HG03097 (cell line): ENCODE results near the gene DAPK1.

Experiments
- ATAC-seq: cut with Tn5 transposase; IDR thresholded peaks from one replicate; pipeline ENCODE4 v1.9.1; 2021; ENCODE audit not compliant: unreplicated experiment, low FRiP score

DAPK1 gene

DNA sequence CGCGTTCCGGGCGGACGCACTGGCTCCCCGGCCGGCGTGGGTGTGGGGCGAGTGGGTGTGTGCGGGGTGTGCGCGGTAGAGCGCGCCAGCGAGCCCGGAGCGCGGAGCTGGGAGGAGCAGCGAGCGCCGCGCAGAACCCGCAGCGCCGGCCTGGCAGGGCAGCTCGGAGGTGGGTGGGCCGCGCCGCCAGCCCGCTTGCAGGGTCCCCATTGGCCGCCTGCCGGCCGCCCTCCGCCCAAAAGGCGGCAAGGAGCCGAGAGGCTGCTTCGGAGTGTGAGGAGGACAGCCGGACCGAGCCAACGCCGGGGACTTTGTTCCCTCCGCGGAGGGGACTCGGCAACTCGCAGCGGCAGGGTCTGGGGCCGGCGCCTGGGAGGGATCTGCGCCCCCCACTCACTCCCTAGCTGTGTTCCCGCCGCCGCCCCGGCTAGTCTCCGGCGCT, at the start of gene DAPK1:
Gene DAPK1, plus strand, starts transcription at position 264 of the 442 bp plus-strand sequence. CDS start 1,211 bp downstream, outside the sequence.
- peak; percentile 50 for ATAC-seq

GRCh38 chr9:87451149-87451548, 46.5 kb upstream of the DAPK1 start:
- ATAC-seq = no peak

DNA sequence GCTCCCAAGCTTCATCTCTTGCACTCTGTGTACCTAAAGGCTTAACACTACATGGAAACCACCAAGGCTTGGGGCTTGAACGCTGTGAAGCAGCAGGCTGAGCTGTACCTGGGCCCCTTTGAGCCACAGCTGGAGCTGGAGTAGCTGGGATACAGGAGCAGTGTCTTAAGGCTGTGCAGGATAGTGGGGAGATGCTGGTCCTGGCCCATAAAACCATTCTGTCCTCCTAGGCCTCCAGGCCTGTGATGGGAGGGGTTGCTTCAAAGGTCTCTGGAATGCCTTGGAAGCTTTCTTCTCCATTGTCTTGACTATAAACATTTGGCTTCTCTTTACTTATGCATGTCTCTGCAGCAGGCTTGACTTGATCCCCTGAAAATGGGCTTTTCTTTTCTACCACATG, 42.3 kb upstream of the DAPK1 start:
- no peak for ATAC-seq

DNA sequence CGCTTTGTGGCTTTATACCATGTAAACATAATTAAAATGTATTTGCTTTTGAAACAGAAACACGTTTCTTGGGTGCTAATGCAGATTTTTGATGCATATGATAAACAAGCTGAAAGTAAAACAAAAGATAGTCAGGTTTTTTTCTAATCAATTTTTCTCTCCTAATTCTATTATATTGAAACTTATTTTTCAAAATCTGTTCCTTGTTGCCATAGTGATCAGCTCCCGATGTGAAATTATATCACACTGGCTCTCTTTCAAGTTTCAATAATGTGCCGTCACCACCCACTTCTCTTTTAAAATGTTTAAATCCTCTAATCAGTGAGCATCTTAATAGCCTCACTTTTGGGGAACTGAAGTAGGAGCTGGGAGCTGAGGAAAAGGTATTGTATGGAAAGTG, 36.4 kb upstream of the DAPK1 start:
- no peak for ATAC-seq

- no peak for ATAC-seq
These were observed 33.3 kb upstream of the DAPK1 start for GRCh38 chr9:87464110-87464991.

DNA sequence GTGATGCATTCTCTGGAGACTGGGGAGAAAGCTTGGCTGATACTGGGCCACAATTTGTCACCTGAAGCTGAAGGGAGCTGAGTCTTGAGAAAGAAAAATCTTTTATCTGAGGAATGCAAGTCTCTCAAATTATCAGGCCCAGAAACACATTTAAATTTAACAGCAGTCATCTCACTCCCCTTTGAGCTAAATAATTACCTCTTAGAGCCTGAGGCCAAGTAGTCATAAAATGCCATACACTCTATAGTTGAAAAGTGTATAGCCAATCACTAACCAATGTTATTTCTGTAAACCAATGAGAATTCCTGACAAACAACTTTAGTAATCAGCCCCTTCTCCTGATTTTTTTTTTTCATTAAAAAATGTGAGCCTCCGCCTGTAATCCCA, 32.7 kb upstream of the DAPK1 start:
- no peak for ATAC-seq

- ATAC-seq = no peak
These were observed 31.9 kb upstream of the DAPK1 start for GRCh38 chr9:87465816-87466215.

DNA sequence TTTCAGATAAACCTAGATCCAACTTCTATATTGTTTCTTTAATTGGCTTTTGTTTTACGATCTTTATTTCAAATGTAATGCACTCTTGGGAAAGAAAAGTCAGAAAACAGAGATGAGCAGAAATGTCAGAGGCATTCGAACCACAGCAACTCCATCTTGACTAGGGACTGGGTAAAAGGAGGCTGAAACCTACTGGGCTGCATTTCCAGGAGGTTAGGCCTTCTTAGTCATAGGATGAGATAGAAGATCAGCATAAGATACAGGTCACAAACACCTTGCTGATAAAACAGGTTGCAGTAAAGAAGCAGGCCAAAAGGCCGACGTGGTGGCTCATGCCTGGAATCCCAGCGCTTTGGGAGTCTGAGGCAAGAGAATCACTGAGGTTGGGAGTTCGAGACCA, 30.5 kb upstream of the DAPK1 start:
- ATAC-seq = no peak

- ATAC-seq = no peak
These were observed 27.7 kb upstream of the DAPK1 start for GRCh38 chr9:87469793-87470465.

GRCh38 chr9:87471746-87472145, 25.9 kb upstream of the DAPK1 start:
- no peak for ATAC-seq

DNA sequence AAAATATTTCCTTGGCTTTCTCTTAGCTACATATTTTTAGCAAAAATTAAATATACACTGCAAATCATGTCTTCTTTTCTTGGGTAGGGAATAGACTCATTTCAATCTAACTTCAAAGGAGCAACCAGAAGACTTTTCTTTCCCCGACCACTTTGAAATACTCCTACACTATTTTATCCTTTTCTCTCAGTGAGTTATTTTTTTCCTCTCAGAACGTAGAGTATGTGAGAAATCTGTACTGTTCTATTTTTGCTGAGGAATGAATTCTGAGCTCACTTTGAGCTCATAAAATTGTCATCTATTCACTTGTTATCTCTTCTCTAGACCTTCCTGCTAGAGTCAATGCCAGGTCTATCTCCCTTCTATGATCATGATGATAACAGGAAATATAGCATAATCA, 22.2 kb upstream of the DAPK1 start:
- no peak for ATAC-seq

- ATAC-seq = no peak
These were observed 19.3 kb upstream of the DAPK1 start for GRCh38 chr9:87478226-87478992.

GRCh38 chr9:87479801-87480201, 17.9 kb upstream of the DAPK1 start:
- peak; percentile 78 for ATAC-seq

- ATAC-seq = no peak
These were observed 15.5 kb upstream of the DAPK1 start for GRCh38 chr9:87481890-87482855.

- ATAC-seq = no peak
These were observed 7.4 kb upstream of the DAPK1 start for GRCh38 chr9:87490225-87490624.

GRCh38 chr9:87490907-87491306, 6.8 kb upstream of the DAPK1 start:
- ATAC-seq = no peak

GRCh38 chr9:87491523-87491922, 6.1 kb upstream of the DAPK1 start:
- ATAC-seq = no peak

DNA sequence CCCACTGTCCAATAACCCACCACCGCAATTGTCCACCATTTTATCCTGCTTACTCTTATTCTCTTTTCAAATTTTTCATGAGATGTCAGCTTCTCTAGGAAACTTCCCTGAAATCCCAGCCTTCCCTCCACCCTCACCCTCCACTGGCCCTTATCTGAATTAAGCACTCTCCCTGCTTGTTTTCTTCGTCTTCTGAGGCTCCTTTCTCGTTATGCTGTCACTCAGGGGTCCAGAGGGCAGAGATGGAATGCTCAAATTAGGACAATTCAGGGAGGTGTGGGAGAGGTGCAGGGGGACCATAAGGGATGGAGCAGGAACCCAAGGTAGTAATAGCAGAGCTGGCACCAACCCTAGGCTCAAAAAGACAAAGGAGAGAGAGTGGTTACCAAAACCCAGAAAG, 5.0 kb upstream of the DAPK1 start:
- no peak for ATAC-seq

DNA sequence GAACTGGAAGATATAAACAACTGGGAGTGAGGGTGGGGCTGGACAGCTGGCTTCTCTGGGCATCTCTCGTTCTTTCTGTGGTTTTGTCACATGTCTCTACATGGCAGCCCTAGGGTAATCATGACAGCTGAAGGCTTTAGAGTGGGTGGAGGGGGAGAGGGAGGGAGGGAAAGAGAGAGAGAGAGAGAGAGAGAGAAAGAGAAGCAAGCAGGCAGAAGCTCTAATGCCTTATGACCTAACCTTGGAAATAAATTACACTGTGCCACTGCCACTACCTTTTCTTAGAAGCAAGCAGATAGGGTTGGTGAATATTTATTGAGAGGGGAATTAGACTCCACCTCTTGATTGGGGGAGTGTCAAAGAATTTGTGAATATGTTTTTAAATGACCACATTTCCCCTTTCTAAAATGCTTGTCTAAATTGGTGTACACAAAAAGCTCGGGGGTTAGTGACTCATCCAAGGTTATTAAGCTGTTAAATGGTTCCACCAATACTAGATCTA, 2.6 kb upstream of the DAPK1 start:
- no peak for ATAC-seq

DNA sequence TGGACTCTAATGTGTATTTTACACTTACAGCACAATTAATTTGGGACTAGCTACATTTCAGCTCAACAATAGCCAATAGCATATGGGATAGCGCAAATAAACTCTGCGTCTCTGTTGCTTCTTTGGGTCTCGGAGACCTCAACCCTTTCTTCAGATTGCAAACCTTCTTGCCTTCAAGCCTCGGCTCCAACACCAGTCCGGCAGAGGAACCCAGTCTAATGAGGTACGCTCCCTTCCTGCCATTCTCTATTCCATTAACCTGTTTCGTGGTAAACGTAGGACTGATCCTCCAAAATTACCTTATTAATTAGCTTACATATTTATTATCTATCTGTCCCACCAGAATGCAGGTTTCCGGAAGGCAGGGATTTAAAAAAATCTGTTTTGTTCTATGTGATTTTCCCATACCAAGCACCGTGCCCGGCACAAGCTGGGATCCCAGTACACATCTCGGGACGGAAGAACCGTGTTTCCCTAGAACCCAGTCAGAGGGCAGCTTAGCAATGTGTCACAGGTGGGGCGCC, 525 bp upstream of the DAPK1 start:
- ATAC-seq = no peak
